Astrocyte (in vitro differentiated cells and primary cell): ENCODE results near the gene MLF1. TPM values are rescaled to one million over a fixed set of nuclear protein-coding genes. Genes with fewer than 3 reads are reported as not detected.

Experiments
- DNase-seq: peaks from one replicate; pipeline ENCODE4 v3.0.0-alpha.2; 2010; ENCODE audit warnings: low read depth
- FAIRE-seq: peaks from 2 replicates; lab custom pipeline; 2011; peaks lifted over from hg19 to GRCh38; lab: Jason Lieb, UNC
- H2AFZ ChIP-seq: 2 replicates; pipeline ENCODE4 v1.6.0; 2012; ENCODE audit warnings: low read depth, low read length, inconsistent platforms
- H3K27ac ChIP-seq: 2 replicates; pipeline ENCODE4 v1.5.1; 2011; ENCODE audit warnings: low read depth, low read length, inconsistent platforms
- H3K27me3 ChIP-seq: 2 replicates; pipeline ENCODE4 v1.6.0; 2011; ENCODE audit warnings: low read length, inconsistent platforms; ENCODE audit not compliant: insufficient read depth
- H3K36me3 ChIP-seq: 2 replicates; pipeline ENCODE4 v1.5.1; 2011; ENCODE audit warnings: low read length, inconsistent platforms; ENCODE audit not compliant: insufficient read depth
- H3K4me1 ChIP-seq: 2 replicates; pipeline ENCODE4 v1.5.1; 2011; ENCODE audit warnings: low read length, inconsistent platforms; ENCODE audit not compliant: insufficient read depth
- H3K4me2 ChIP-seq: 2 replicates; pipeline ENCODE4 v1.6.0; 2012; ENCODE audit warnings: low read length, inconsistent platforms
- H3K4me3 ChIP-seq: 2 replicates; pipeline ENCODE4 v1.5.1; 2011; ENCODE audit warnings: low read depth, mild to moderate bottlenecking, low read length, inconsistent platforms; ENCODE audit not compliant: insufficient read depth
- H3K79me2 ChIP-seq: 2 replicates; pipeline ENCODE4 v1.6.0; 2012; ENCODE audit warnings: mild to moderate bottlenecking, low read length, inconsistent platforms; ENCODE audit not compliant: insufficient read depth
- H3K9ac ChIP-seq: 2 replicates; pipeline ENCODE4 v1.6.0; 2012; ENCODE audit warnings: mild to moderate bottlenecking, low read length, inconsistent platforms
- H3K9me3 ChIP-seq: 2 replicates; pipeline ENCODE4 v1.5.1; 2012; ENCODE audit warnings: low read depth, mild to moderate bottlenecking, low read length, inconsistent platforms; ENCODE audit not compliant: insufficient read depth
- H4K20me1 ChIP-seq: 2 replicates; pipeline ENCODE4 v1.6.0; 2012; ENCODE audit warnings: low read length, inconsistent platforms; ENCODE audit not compliant: insufficient read depth
- H3K27ac Mint-ChIP-seq: one replicate; pipeline ENCODE4 v1.8.0; 2021; ENCODE audit warnings: mild to moderate bottlenecking, mixed read lengths; ENCODE audit not compliant: unreplicated experiment
- H3K27me3 Mint-ChIP-seq: one replicate; pipeline ENCODE4 v1.8.0; 2021; ENCODE audit warnings: low read depth, mixed read lengths; ENCODE audit not compliant: unreplicated experiment
- H3K36me3 Mint-ChIP-seq: one replicate; pipeline ENCODE4 v1.8.0; 2021; ENCODE audit warnings: low read depth, mixed read lengths; ENCODE audit not compliant: unreplicated experiment
- H3K4me1 Mint-ChIP-seq: one replicate; pipeline ENCODE4 v1.8.0; 2021; ENCODE audit warnings: low read depth, mixed read lengths; ENCODE audit not compliant: unreplicated experiment
- H3K4me3 Mint-ChIP-seq: one replicate; pipeline ENCODE4 v1.8.0; 2021; ENCODE audit warnings: mild to moderate bottlenecking, moderate library complexity, mixed read lengths; ENCODE audit not compliant: unreplicated experiment
- H3K9me3 Mint-ChIP-seq: one replicate; pipeline ENCODE4 v1.8.0; 2021; ENCODE audit warnings: mild to moderate bottlenecking, mixed read lengths; ENCODE audit not compliant: unreplicated experiment
- EZH2 ChIP-seq: IDR thresholded peaks from 2 replicates; pipeline ENCODE4 v1.6.1; 2012; ENCODE audit warnings: mild to moderate bottlenecking, low read length, inconsistent platforms; ENCODE audit not compliant: insufficient read depth
- total RNA-seq: library from RNA; stranded (reverse); gene quantifications from 2 replicates; pipeline ENCODE4 v1.2.1, GENCODE V29; 2021
- TF ChIP-seq, protein P1 (sequence below): IDR thresholded peaks from 2 replicates; pipeline ENCODE4 v1.5.1; 2011; ENCODE audit warnings: low read depth, mild to moderate bottlenecking, inconsistent platforms, low read length, moderate library complexity; ENCODE audit not compliant: insufficient read depth

Gene MLF1
- total RNA-seq, 1 donor from 2014 or later, result 14.3 TPM

DNA sequence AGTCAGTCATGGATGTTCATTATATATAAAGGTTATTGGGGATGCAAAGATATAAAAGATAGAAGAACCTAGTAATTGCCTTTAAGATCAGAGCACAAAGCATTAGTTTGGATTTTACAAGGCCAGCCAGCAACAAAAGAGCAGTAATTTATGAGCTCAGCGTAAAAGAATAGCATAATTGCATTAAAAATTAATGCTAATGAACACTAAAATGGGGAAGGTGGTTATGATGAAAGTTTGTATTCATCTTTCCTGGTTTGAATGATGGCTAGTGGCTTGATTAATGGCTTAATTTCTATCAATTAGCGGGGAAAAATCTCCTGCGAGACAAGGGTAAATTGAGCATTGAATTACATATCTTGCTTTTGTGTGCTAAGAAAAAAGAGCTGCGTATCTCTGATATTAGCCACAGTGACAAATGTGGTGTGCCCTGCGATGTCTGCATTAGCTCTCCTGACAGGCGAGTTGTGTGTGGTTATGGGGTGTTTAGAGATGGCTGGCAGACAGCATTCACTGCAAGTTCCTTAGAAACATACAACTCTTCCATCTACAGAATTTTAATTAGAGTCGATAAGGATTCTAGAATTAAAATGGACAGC, 42.8 kb upstream of the MLF1 start:
- H3K4me1 ChIP-seq, result no peaks in the 10 kb centered on the region
- no peak overlapping the region for H3K4me3 ChIP-seq
- no peak overlapping the region for H3K27ac Mint-ChIP-seq
- no peak overlapping the region for H2AFZ ChIP-seq
- no peak overlapping the region for H3K4me3 Mint-ChIP-seq
- no peaks in the 10 kb centered on the region for H3K79me2 ChIP-seq
- no peak for TF ChIP-seq EZH2
- TF ChIP-seq, protein P1, sequence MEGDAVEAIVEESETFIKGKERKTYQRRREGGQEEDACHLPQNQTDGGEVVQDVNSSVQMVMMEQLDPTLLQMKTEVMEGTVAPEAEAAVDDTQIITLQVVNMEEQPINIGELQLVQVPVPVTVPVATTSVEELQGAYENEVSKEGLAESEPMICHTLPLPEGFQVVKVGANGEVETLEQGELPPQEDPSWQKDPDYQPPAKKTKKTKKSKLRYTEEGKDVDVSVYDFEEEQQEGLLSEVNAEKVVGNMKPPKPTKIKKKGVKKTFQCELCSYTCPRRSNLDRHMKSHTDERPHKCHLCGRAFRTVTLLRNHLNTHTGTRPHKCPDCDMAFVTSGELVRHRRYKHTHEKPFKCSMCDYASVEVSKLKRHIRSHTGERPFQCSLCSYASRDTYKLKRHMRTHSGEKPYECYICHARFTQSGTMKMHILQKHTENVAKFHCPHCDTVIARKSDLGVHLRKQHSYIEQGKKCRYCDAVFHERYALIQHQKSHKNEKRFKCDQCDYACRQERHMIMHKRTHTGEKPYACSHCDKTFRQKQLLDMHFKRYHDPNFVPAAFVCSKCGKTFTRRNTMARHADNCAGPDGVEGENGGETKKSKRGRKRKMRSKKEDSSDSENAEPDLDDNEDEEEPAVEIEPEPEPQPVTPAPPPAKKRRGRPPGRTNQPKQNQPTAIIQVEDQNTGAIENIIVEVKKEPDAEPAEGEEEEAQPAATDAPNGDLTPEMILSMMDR, result no peak
- H4K20me1 ChIP-seq, result no peaks in the 10 kb centered on the region
- DNase-seq (no peak), FAIRE-seq (no peak)
- H3K27ac ChIP-seq, result no peak overlapping the region
- no peak overlapping the region for H3K9ac ChIP-seq
- H3K9me3 Mint-ChIP-seq, result no peaks in the 10 kb centered on the region
- no peaks in the 10 kb centered on the region for H3K36me3 Mint-ChIP-seq
- no peaks in the 10 kb centered on the region for H3K27me3 Mint-ChIP-seq
- H3K9me3 ChIP-seq, result no peaks in the 10 kb centered on the region
- no peaks in the 10 kb centered on the region for H3K36me3 ChIP-seq
- no peaks in the 10 kb centered on the region for H3K4me1 Mint-ChIP-seq
- no peaks in the 10 kb centered on the region for H3K27me3 ChIP-seq
- no peak overlapping the region for H3K4me2 ChIP-seq

DNA sequence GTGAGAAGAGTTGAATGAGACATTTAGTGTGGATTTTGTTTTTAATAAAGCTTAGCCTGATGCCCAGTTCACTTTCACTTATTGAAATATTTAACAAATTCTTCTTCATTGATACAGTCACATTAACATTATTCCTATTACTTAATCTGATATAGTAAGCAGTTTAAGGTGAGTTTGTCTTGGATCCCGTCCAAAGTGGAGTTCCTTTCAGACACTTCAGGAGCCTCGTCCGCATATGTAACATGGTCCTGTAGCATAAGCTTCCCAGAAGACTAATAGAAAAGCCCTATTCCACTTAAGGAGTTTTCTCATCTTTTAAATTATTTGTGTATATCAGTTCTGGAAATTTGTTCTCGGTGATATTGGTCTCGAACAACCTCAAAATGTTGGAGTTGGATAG, 39.7 kb upstream of the MLF1 start:
- H3K9me3 ChIP-seq, result no peaks in the 10 kb centered on the region
- TF ChIP-seq, protein P1, result no peak
- no peak for TF ChIP-seq EZH2
- H3K36me3 ChIP-seq, result no peaks in the 10 kb centered on the region
- H3K4me3 ChIP-seq, result no peak overlapping the region
- H3K4me2 ChIP-seq, result no peak overlapping the region
- no peaks in the 10 kb centered on the region for H3K79me2 ChIP-seq
- FAIRE-seq (no peak), DNase-seq (peak; percentile 4)
- H3K27me3 ChIP-seq, result no peaks in the 10 kb centered on the region
- Mint-ChIP-seq H3K27me3 (no peaks in the 10 kb centered on the region), H3K4me1 (no peaks in the 10 kb centered on the region), H3K4me3 (no peak overlapping the region), H3K27ac (no peak overlapping the region), H3K9me3 (no peaks in the 10 kb centered on the region), H3K36me3 (no peaks in the 10 kb centered on the region)
- H3K27ac ChIP-seq, result no peak overlapping the region
- no peaks in the 10 kb centered on the region for H4K20me1 ChIP-seq
- H3K4me1 ChIP-seq, result no peaks in the 10 kb centered on the region
- H3K9ac ChIP-seq, result no peak overlapping the region
- H2AFZ ChIP-seq, result no peak overlapping the region

DNA sequence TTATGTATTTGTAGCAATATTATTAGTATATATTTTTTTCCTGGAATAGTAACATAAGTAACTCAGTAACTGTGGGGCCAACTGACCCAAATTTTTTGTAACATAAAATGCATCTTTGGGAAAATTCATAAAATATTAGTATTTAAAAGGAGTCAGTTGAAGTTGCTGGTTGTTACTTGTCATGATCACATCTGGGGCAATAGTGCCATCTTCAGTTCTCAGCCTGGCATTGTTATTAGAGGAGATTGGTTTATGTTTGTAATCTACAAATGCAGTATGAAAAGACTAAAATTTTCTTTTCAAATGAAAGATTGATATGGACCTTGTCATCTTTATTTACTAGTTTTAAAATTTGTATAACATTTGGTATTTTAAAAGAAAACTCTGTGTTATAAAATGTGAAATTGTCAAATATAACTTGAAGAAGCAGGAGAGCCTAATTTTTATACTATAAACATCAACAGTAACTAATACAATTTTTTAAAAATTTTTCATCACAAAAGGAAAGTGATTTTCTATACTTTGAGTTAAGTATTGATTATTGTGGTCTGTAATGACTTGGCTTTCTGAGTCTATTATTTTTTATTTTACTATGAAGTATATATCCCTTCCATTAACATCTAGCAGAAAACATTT, 38.8 kb upstream of the MLF1 start:
- H3K9me3 ChIP-seq, result no peaks in the 10 kb centered on the region
- no peak overlapping the region for H3K27ac Mint-ChIP-seq
- H3K36me3 Mint-ChIP-seq, result no peaks in the 10 kb centered on the region
- H3K9ac ChIP-seq, result no peak overlapping the region
- DNase-seq, result peak; percentile 27
- H3K27me3 Mint-ChIP-seq, result no peaks in the 10 kb centered on the region
- no peaks in the 10 kb centered on the region for H3K79me2 ChIP-seq
- no peak overlapping the region for H3K27ac ChIP-seq
- H4K20me1 ChIP-seq, result no peaks in the 10 kb centered on the region
- no peak overlapping the region for H3K4me3 Mint-ChIP-seq
- FAIRE-seq, result peak; percentile 34
- H3K4me1 ChIP-seq, result no peaks in the 10 kb centered on the region
- H3K27me3 ChIP-seq, result no peaks in the 10 kb centered on the region
- TF ChIP-seq, protein P1, result peak; percentile 62
- no peak for TF ChIP-seq EZH2
- no peaks in the 10 kb centered on the region for H3K36me3 ChIP-seq
- no peak overlapping the region for H2AFZ ChIP-seq
- H3K4me3 ChIP-seq, result no peak overlapping the region
- H3K9me3 Mint-ChIP-seq, result no peaks in the 10 kb centered on the region
- H3K4me2 ChIP-seq, result no peak overlapping the region
- no peaks in the 10 kb centered on the region for H3K4me1 Mint-ChIP-seq
